ENCODE results near the gene SLC6A17.

The SLC6A17 gene

DNA sequence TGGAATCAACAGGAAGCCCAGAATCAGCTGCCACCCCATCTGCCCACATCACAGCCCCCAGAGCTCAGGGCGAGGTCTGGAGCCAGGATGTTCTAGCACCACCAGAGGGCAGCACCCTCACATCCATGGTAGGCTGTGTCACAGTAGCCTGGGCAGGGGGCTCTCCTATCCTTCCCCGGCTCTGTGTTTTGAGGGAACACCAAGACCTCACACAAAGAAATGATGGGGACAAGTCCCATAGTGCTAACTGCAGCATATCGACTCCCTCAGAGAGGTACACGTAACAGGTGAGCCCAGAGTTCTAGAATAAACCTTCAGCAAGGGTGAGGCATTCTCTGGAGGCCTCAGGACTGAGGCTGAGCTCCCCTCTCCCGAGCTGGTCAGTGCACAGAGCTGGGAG is 57.5 kb downstream of the SLC6A17 start:
- Histone ChIP-seq H3K36me3 (ENCODE audit: control insufficient read depth, low read depth, low read length) (no peaks in the 10 kb centered on the region), H3K27me3 (ENCODE audit: control insufficient read depth, insufficient read depth, low read length) (peaks cover 38% of the 10 kb centered on the region), H3K4me3 (ENCODE audit: low read length) (no peak overlapping the region), H3K4me1 (ENCODE audit: control insufficient read depth, low read depth, low read length) (peaks cover 13% of the 10 kb centered on the region), H3K27ac (ENCODE audit: low read length) (no peak overlapping the region), H3K9me3 (ENCODE audit: control insufficient read depth, low read depth, low read length) (no peaks in the 10 kb centered on the region), H3K9ac (ENCODE audit: low read length) (no peak overlapping the region)

DNA sequence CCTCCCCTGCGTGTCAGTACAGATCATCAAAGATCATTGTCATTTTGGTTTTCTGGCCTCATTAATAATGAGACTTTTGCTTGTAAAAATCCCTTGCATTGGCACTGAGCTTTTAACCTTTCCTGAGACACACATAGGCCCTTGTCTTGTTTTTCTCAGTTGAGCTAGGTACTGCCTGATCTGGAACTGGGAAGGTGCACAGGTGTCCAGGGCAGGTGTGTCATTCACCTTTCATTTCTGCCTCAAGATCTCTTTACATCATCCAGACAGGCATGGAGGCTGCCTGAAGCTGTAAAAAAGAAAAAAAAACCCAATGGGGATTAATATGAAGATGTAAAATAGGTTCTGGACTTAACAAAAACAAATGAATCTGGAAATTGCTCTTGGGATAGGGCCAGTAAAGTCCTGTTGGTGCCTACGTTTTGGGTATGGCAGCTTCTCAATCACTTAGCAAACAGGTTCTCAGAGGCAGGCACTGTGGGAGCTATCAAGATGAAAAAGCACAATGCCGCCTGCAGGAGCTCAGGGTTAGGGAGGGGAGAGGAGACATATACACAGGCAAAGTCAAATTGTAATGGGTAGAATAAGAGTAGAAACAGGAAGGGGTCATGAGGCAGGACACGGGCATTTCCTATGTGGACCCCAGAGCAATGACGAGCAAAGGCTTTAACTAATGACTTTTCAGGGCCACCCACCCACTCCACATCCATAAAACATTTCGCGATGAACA is 58.8 kb downstream of the SLC6A17 start:
- Histone ChIP-seq H3K4me3 (ENCODE audit: low read length) (peak overlapping the region; percentile 55), H3K27me3 (ENCODE audit: control insufficient read depth, insufficient read depth, low read length) (peaks cover 45% of the 10 kb centered on the region), H3K27ac (ENCODE audit: low read length) (no peak overlapping the region), H3K9ac (ENCODE audit: low read length) (peak overlapping the region; percentile 8), H3K36me3 (ENCODE audit: control insufficient read depth, low read depth, low read length) (no peaks in the 10 kb centered on the region), H3K9me3 (ENCODE audit: control insufficient read depth, low read depth, low read length) (no peaks in the 10 kb centered on the region), H3K4me1 (ENCODE audit: control insufficient read depth, low read depth, low read length) (peaks cover 22% of the 10 kb centered on the region)

DNA sequence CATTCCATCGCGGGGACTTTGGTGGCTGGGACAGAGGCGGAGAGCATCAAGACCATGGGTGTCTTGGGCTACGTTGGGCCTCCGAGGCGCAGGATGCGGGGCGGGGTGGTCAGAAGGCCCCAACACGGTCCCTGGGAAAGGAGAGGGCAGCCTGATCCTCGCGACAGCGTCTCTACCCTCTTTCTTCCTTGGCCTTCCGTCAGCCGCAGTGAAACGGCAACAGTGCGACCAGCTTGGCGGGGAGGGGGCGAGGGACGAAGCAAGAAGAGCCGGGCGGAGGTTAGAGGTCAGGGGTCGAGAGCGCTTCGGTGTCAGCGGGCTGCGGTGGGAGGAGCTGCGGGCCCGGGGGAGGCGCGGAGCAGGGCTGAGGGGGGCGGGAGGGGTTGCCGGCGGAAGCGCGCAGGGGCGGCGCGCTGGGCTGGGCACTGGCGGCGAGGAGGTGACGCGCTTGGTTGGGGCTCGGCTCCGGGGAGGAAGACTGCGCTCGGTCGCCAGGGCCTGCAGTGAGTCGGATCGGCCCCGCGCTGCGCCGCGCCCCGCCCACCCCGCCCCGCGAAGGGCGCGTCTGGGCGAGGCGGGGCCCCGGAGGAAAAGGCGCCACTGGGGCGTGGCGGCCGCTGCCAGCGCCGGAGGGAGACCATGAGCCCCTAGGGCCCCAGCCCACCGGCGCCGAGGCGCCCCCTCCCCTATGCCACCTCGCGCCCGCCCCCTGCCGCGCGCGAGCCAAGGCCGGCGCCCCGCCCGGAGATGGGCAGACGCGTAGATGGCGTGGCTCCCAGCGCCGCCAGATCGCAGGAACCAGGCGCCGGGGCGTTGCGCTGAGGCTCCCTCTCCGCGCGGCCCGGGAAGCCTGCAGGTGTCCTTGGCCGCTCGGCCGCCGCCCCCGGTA is 59.7 kb downstream of the SLC6A17 start, which contains the start of gene KCNC4:
Gene KCNC4, plus strand, starts transcription at position 600 of the 889 bp plus-strand sequence. CDS start 1,186 bp downstream, outside the sequence.
- Histone ChIP-seq H3K36me3 (ENCODE audit: control insufficient read depth, low read depth, low read length) (no peaks in the 10 kb centered on the region), H3K9ac (ENCODE audit: low read length) (peak within 1 kb of the TSS; percentile 8), H3K27ac (ENCODE audit: low read length) (no peak within 1 kb of the TSS), H3K4me3 (ENCODE audit: low read length) (peak within 1 kb of the TSS; percentile 66), H3K27me3 (ENCODE audit: control insufficient read depth, insufficient read depth, low read length) (peaks cover 45% of the 10 kb centered on the region), H3K9me3 (ENCODE audit: control insufficient read depth, low read depth, low read length) (no peaks in the 10 kb centered on the region), H3K4me1 (ENCODE audit: control insufficient read depth, low read depth, low read length) (peaks cover 22% of the 10 kb centered on the region)

DNA sequence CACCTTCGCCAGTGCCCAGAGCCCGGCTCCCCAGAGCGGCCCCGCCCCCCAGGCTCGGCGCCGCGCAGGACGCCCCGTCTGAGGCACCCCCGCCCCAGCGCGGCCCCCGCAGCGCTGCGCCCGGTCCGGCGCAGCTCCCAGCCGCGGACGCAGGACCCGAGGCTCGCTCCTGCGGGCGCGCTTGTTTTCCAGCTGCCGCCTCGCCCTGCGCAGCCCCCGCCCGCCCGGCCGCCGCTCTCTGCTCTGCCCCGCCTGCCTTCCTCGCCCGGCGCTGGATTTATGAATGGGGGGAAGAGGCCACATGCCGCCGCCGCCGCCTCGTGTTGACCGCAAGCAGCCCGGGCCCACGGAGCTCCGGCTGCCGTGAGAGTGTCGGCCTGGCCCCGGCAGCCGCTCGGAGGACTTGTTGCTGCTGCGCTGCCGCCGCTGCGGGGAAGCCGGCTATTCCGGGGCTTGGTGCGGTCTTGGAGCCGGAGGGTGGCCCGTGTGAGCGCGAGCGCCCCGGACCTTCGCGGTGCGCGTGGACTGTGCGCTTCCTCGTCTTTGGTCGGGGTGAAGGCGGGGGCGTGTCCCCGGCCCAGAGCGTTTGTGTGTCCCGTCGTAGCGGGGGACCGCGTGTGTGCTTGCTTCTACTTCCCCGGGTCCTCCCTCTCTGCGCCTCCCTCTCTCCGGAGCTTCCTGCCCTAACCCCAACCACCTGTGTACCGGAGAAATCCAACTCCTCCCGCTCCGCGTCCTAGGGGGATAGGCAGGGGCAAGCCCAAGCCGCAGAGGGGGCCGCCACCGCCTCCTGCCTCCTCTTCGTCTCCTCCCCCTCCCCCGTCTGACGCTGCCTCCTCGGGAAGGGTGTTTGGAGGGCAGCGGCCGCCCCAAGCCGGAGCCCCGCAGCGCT is 60.6 kb downstream of the SLC6A17 start:
- Histone ChIP-seq H3K27me3 (ENCODE audit: control insufficient read depth, insufficient read depth, low read length) (peaks cover 45% of the 10 kb centered on the region), H3K9ac (ENCODE audit: low read length) (no peak overlapping the region)

DNA sequence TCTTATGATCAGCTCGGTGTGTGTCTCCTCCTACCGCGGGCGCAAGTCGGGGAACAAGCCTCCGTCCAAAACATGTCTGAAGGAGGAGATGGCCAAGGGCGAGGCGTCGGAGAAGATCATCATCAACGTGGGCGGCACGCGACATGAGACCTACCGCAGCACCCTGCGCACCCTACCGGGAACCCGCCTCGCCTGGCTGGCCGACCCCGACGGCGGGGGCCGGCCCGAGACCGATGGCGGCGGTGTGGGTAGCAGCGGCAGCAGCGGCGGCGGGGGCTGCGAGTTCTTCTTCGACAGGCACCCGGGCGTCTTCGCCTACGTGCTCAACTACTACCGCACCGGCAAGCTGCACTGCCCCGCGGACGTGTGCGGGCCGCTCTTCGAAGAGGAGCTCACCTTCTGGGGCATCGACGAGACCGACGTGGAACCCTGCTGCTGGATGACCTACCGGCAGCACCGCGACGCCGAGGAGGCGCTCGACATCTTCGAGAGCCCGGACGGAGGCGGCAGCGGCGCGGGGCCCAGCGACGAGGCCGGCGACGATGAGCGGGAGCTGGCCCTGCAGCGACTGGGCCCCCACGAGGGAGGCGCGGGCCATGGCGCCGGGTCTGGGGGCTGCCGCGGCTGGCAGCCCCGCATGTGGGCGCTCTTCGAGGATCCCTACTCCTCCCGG is 61.3 kb downstream of the SLC6A17 start:
- Histone ChIP-seq H3K27me3 (ENCODE audit: control insufficient read depth, insufficient read depth, low read length) (peaks cover 45% of the 10 kb centered on the region), H3K27ac (ENCODE audit: low read length) (no peak overlapping the region), H3K4me1 (ENCODE audit: control insufficient read depth, low read depth, low read length) (peaks cover 22% of the 10 kb centered on the region), H3K4me3 (ENCODE audit: low read length) (peak overlapping the region; percentile 66), H3K9ac (ENCODE audit: low read length) (no peak overlapping the region), H3K9me3 (ENCODE audit: control insufficient read depth, low read depth, low read length) (no peaks in the 10 kb centered on the region), H3K36me3 (ENCODE audit: control insufficient read depth, low read depth, low read length) (no peaks in the 10 kb centered on the region)

More for the DNA sequence above, 60.6 kb downstream of the SLC6A17 start:
- H3K27ac ChIP-seq (ENCODE audit: low read length): no peak overlapping the region
- no peaks in the 10 kb centered on the region for H3K9me3 ChIP-seq (ENCODE audit: control insufficient read depth, low read depth, low read length)
- peak overlapping the region; percentile 66 for H3K4me3 ChIP-seq (ENCODE audit: low read length)
- H3K4me1 ChIP-seq (ENCODE audit: control insufficient read depth, low read depth, low read length): peaks cover 22% of the 10 kb centered on the region
- H3K36me3 ChIP-seq (ENCODE audit: control insufficient read depth, low read depth, low read length): no peaks in the 10 kb centered on the region

DNA sequence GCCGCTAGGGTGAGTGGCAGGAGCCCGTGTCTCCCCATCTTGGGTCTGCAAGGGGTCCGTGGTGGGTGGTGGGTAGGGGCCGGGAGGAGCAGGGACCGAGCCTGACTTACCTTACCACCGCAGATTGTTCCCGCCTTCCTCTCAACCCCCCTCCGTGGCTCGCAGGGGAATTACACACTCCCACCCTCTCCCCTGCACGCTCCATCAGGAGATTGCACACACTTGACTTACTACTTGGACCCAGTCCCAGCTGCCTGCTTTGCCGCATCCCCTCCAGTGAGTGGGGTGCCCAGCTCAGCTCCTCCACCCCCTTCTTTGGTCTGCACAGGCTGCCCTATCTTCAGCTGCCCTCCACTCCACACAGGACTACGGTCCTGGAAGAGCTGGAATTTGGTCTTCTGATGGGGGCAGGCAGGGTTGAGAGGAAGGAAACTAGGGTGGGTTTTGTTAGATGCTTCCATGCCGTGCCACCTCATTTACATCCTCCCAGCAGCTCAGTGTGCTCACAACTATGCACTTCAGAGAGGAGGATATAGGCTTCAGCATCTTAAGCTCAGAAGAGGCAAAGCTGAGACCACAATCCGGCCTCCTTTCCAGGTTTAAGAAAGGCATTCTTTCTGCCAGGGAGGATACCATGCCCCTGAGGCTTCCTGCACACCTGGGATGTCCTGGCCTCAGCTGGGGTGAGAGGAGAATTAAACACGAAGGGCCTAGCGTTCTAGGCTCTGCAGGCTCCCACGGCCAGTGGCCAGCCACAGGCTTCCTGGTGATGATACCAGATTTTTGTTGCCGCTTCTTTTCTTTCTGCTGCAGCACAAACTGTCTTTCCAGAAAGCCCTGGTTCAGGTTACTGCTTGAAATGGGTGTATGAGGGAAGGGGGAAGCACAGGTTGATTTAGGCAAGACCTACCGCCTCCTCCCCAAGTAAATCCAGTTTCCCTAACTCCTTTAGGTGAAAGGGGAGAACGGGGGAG is 62.2 kb downstream of the SLC6A17 start:
- Histone ChIP-seq H3K27ac (ENCODE audit: low read length) (no peak overlapping the region), H3K36me3 (ENCODE audit: control insufficient read depth, low read depth, low read length) (no peaks in the 10 kb centered on the region), H3K4me3 (ENCODE audit: low read length) (peak overlapping the region; percentile 44), H3K9ac (ENCODE audit: low read length) (no peak overlapping the region), H3K9me3 (ENCODE audit: control insufficient read depth, low read depth, low read length) (no peaks in the 10 kb centered on the region), H3K4me1 (ENCODE audit: control insufficient read depth, low read depth, low read length) (peaks cover 22% of the 10 kb centered on the region), H3K27me3 (ENCODE audit: control insufficient read depth, insufficient read depth, low read length) (peaks cover 45% of the 10 kb centered on the region)

DNA sequence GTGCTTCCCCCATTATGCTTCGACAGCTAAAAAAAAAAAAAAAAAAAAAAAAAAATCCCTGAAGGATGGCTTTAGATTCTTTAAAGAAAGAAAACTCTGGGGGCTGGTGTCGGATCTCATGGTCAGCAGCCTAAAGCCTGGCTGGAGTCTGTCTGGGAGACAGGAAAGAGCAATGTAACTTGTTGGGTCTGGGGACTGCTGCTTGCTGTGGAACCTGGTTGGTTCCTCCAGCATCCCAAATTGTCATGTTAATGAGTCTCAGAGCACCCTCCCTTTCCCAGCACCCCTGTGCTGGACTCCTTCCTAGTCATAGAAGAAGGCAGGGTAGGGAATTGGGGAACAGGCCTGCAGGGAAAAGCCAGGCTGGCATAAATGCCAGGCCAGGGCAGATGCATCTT is 62.8 kb downstream of the SLC6A17 start:
- H3K36me3 ChIP-seq (ENCODE audit: control insufficient read depth, low read depth, low read length): no peaks in the 10 kb centered on the region
- no peaks in the 10 kb centered on the region for H3K9me3 ChIP-seq (ENCODE audit: control insufficient read depth, low read depth, low read length)
- no peak overlapping the region for H3K27ac ChIP-seq (ENCODE audit: low read length)
- H3K4me1 ChIP-seq (ENCODE audit: control insufficient read depth, low read depth, low read length): peaks cover 22% of the 10 kb centered on the region
- H3K27me3 ChIP-seq (ENCODE audit: control insufficient read depth, insufficient read depth, low read length): peaks cover 44% of the 10 kb centered on the region
- H3K9ac ChIP-seq (ENCODE audit: low read length): no peak overlapping the region
- peak overlapping the region; percentile 44 for H3K4me3 ChIP-seq (ENCODE audit: low read length)

DNA sequence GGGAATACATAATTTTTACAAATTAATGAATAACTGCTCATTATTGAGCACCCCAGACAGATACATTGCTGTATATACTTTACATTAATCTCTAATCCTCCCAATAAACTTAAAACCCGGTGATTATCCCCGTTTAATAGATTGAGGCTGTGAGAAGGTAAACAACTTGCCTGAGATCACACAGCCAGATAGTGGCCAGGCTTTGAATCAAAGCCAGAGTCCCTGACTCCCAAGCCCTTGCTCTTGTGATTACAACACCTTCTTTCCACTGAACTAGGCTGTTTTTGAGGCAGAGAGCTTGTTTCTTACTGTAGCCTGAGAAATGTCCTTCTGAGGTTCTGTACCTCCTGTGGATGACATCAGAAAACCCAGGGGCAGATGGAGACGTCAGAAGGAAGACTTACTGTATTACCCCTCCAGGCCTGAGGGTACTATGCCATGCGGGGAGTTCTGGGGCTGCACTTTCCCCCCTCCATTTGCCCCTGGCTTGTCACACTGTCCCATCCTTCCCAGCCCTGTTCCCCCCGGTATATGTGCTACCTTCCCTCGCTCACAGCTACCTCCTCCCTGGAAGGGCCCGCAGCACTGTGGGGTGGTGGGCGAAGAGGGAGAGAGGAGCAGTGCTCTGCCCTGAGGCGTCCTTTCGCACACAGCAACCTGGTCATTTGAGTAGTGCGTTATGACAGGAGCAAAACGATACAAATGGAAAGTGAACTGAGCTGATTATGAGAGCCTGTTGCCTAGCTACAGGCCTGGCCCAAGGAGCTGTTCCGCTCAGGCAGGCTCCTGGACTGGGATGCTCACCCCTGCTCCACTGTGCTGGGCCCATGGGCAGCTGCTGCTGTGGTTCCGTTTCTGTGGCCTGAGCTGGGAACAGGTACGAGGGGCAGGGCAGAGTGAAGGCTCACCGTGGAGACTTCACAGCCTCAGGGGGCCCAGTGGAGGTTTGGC is 64.4 kb downstream of the SLC6A17 start:
- no peaks in the 10 kb centered on the region for H3K9me3 ChIP-seq (ENCODE audit: control insufficient read depth, low read depth, low read length)
- H3K27ac ChIP-seq (ENCODE audit: low read length): no peak overlapping the region
- H3K9ac ChIP-seq (ENCODE audit: low read length): no peak overlapping the region
- H3K36me3 ChIP-seq (ENCODE audit: control insufficient read depth, low read depth, low read length): no peaks in the 10 kb centered on the region
- H3K4me3 ChIP-seq (ENCODE audit: low read length): no peak overlapping the region
- H3K4me1 ChIP-seq (ENCODE audit: control insufficient read depth, low read depth, low read length): peaks cover 15% of the 10 kb centered on the region
- peaks cover 30% of the 10 kb centered on the region for H3K27me3 ChIP-seq (ENCODE audit: control insufficient read depth, insufficient read depth, low read length)

DNA sequence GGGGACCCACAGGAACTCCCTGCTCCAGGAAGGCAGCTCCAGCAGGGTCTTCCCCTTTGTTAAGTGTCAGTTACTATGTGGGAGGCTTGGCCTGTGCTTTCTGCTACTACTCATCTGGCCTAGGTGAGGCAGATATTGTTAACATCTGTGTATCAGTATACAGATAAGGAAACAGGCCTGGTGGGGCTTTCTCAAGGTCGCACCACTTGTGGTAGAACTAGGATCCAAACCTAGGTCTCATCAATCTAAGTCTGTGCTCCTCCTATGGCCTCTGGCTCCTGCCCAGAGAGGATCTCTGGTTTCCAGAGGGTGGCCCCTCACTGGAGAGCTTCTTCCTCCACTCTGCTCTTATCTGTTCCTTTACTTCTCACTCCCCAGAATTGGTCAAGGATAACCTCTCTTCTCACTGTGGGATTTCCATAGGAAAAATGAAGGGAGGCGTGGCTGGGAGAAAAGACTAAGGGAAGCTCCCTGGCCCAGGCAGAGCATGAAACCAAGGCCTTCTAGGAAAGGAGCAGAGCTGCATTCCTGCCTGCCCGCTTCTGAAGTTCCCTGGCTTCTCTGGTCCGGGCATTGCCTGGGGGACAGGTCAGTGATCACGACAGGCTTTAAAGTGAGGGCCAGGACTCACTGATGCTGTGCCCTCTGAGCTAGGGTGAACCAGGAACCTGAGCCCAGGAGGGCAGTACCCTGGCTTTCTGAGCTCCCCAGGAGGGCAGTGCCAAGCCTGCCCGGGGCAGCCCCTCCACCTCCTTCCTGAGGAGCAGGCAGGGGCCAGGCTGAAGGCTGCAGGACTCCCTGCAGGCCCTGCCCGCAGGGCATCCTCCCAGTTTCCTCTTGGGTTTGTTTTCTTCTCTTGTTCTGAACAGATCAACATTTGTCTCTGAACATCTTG is 65.6 kb downstream of the SLC6A17 start:
- no peaks in the 10 kb centered on the region for H3K9me3 ChIP-seq (ENCODE audit: control insufficient read depth, low read depth, low read length)
- H3K4me1 ChIP-seq (ENCODE audit: control insufficient read depth, low read depth, low read length): peaks cover 15% of the 10 kb centered on the region
- H3K27ac ChIP-seq (ENCODE audit: low read length): no peak overlapping the region
- H3K27me3 ChIP-seq (ENCODE audit: control insufficient read depth, insufficient read depth, low read length): peaks cover 27% of the 10 kb centered on the region
- no peak overlapping the region for H3K4me3 ChIP-seq (ENCODE audit: low read length)
- H3K36me3 ChIP-seq (ENCODE audit: control insufficient read depth, low read depth, low read length): no peaks in the 10 kb centered on the region
- H3K9ac ChIP-seq (ENCODE audit: low read length): no peak overlapping the region
